HepG2 (cell line): ENCODE measurements around the gene VWA7. TPM values are rescaled to one million over a fixed set of nuclear protein-coding genes. Genes with fewer than 3 reads are reported as not detected.

Experiments used
- EP300 ChIP-seq, 3 experiments: sonication (generic) in 1 of 3; formaldehyde crosslinking in 1 of 3; IDR thresholded peaks; 2 replicates each; pipeline versions ENCODE4 v1.5.1 to v1.6.1; 2011 to 2020; ENCODE audit warnings: low read depth in 2 of 3, low read length in 2 of 3, borderline replicate concordance in 1 of 3, improper control_type of control experiment in 1 of 3, mild to moderate bottlenecking in 1 of 3, missing genetic modification reagents in 1 of 3, moderate library complexity in 1 of 3
- ETS1 ChIP-seq: sonication (generic); formaldehyde crosslinking; IDR thresholded peaks from 2 replicates; pipeline ENCODE4 v1.4.0; 2020; ENCODE audit warnings: missing genetic modification reagents
- FOXC1 ChIP-seq: sonication (generic); formaldehyde crosslinking; IDR thresholded peaks from 2 replicates; pipeline ENCODE4 v1.8.0; 2022; ENCODE audit warnings: mild to moderate bottlenecking, missing genetic modification reagents, borderline replicate concordance
- HIVEP1 ChIP-seq: sonication (generic); formaldehyde crosslinking; IDR thresholded peaks from 2 replicates; pipeline ENCODE4 v1.4.0; 2020; ENCODE audit warnings: mild to moderate bottlenecking, missing genetic modification reagents
- MYC ChIP-seq: sonication (generic); formaldehyde crosslinking; IDR thresholded peaks from 2 replicates; pipeline ENCODE4 v1.9.0; 2021; ENCODE audit warnings: missing genetic modification reagents, borderline replicate concordance
- PPARG ChIP-seq: conservative IDR thresholded peaks from 2 replicates; pipeline ENCODE4 v1.6.1; 2016; ENCODE audit warnings: missing biosample characterization, missing genetic modification reagents
- PRDM15 ChIP-seq: sonication (generic); formaldehyde crosslinking; IDR thresholded peaks from 2 replicates; pipeline ENCODE4 v1.4.0; 2020; ENCODE audit warnings: missing genetic modification reagents
- SAFB2 ChIP-seq: sonication (generic); formaldehyde crosslinking; IDR thresholded peaks from 2 replicates; pipeline ENCODE4 v1.5.1; 2020; ENCODE audit warnings: missing genetic modification reagents, low read depth, mild to moderate bottlenecking, borderline replicate concordance
- TFE3 ChIP-seq: IDR thresholded peaks from 2 replicates; pipeline ENCODE4 v1.6.1; 2016
- ZFP36L1 ChIP-seq: sonication (generic); formaldehyde crosslinking; IDR thresholded peaks from 2 replicates; pipeline ENCODE4 v1.8.0; 2022; ENCODE audit warnings: mild to moderate bottlenecking, missing genetic modification reagents, moderate library complexity
- ZFP90 ChIP-seq: sonication (generic); formaldehyde crosslinking; IDR thresholded peaks from 2 replicates; pipeline ENCODE4 v1.8.0; 2022; ENCODE audit warnings: missing genetic modification reagents, mild to moderate bottlenecking, inconsistent platforms, borderline replicate concordance
- ZNF335 ChIP-seq: sonication (generic); formaldehyde crosslinking; IDR thresholded peaks from 2 replicates; pipeline ENCODE4 v1.4.0; 2020; ENCODE audit warnings: missing genetic modification reagents
- ZNF33A ChIP-seq: sonication (generic); formaldehyde crosslinking; IDR thresholded peaks from 2 replicates; pipeline ENCODE4 v1.5.1; 2020; ENCODE audit warnings: missing genetic modification reagents, mild to moderate bottlenecking, moderate library complexity, borderline replicate concordance
- ZNF639 ChIP-seq: conservative IDR thresholded peaks from 2 replicates; pipeline ENCODE4 v1.6.1; 2018; ENCODE audit warnings: missing genetic modification reagents
- ZNF780A ChIP-seq: sonication (generic); formaldehyde crosslinking; IDR thresholded peaks from 2 replicates; pipeline ENCODE4 v1.8.0; 2022; ENCODE audit warnings: mild to moderate bottlenecking, missing genetic modification reagents, moderate library complexity
- polyA plus RNA-seq, 8 experiments: library from polyadenylated mRNA; depleted of rRNA in 3 of 8; stranded (reverse) in 7 of 8; unstranded in 1 of 8; fragments of >200 nt; fragmentation: Illumina TruSeq in 4 of 8; extraction: Trizol in 4 of 8; gene quantifications; 2 replicates each; pipeline versions ENCODE4 v1.2.1 to v1.2.3, GENCODE V29; 2011 to 2016; ENCODE audit warnings: low read depth in 4 of 8, missing spikeins in 1 of 8, mixed read lengths in 1 of 8; ENCODE audit not compliant: insufficient read depth in 1 of 8
- total RNA-seq, 5 experiments: library from RNA; depleted of rRNA; stranded (reverse); fragments of >200 nt; fragmentation: Illumina TruSeq; extraction: Trizol; gene quantifications; 2 replicates each; pipeline ENCODE4 v1.2.3, GENCODE V29; 2016; ENCODE audit warnings: low read depth in 1 of 5
- TF ChIP-seq, protein P1 (sequence below): sonication (generic); formaldehyde crosslinking; IDR thresholded peaks from 2 replicates; pipeline ENCODE4 v1.5.1; 2020; ENCODE audit warnings: missing genetic modification reagents, mild to moderate bottlenecking, borderline replicate concordance

Gene VWA7
- total and polyA plus RNA-seq, 2 of the 13 experiments (the other 11 are each of a cell fraction or from before 2014, with no cell fraction given): 0.86 to 3.3 TPM

- TF ChIP-seq ETS1 (CRISPR knock-in tag): no peak
- TF ChIP-seq EP300 (IDR thresholded peaks at IDR 0.05; ENCODE audit: low read depth in 2 of 2, low read length in 2 of 2): peak in 1 of 2 experiments; percentile 43; a peak in 2 of 4 replicates
- no peak; the same call in 1 of the 2 replicates for TF ChIP-seq EP300 (CRISPR knock-in tag; IDR thresholded peaks at IDR 0.05; ENCODE audit: borderline replicate concordance)
- TF ChIP-seq, protein P1, sequence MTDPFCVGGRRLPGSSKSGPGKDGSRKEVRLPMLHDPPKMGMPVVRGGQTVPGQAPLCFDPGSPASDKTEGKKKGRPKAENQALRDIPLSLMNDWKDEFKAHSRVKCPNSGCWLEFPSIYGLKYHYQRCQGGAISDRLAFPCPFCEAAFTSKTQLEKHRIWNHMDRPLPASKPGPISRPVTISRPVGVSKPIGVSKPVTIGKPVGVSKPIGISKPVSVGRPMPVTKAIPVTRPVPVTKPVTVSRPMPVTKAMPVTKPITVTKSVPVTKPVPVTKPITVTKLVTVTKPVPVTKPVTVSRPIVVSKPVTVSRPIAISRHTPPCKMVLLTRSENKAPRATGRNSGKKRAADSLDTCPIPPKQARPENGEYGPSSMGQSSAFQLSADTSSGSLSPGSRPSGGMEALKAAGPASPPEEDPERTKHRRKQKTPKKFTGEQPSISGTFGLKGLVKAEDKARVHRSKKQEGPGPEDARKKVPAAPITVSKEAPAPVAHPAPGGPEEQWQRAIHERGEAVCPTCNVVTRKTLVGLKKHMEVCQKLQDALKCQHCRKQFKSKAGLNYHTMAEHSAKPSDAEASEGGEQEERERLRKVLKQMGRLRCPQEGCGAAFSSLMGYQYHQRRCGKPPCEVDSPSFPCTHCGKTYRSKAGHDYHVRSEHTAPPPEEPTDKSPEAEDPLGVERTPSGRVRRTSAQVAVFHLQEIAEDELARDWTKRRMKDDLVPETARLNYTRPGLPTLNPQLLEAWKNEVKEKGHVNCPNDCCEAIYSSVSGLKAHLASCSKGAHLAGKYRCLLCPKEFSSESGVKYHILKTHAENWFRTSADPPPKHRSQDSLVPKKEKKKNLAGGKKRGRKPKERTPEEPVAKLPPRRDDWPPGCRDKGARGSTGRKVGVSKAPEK (CRISPR knock-in tag): peak; percentile 81; the same call in 1 of the 2 replicates
- 0 out of 2 replicates have a peak, but pooled peaks have one; percentile 47 for TF ChIP-seq PRDM15 (CRISPR knock-in tag)
- TF ChIP-seq MYC (CRISPR knock-in tag): peak; percentile 96
- peak; percentile 58; the same call in 1 of the 2 replicates for TF ChIP-seq ZFP90 (CRISPR knock-in tag)
- peak; percentile 74; the same call in 1 of the 2 replicates for TF ChIP-seq SAFB2 (CRISPR knock-in tag)
- TF ChIP-seq ZNF33A: peak; percentile 80; the same call in 1 of the 2 replicates
- peak; percentile 99 for TF ChIP-seq ZNF335 (CRISPR knock-in tag)
- peak; percentile 78 for TF ChIP-seq PPARG (CRISPR knock-in tag)
- TF ChIP-seq ZFP36L1 (CRISPR knock-in tag): peak; percentile 93
- peak; percentile 86; the same call in 1 of the 2 replicates for TF ChIP-seq ZNF639
- no peak; the same call in 1 of the 2 replicates for TF ChIP-seq ZNF780A
- peak; percentile 61; the same call in 1 of the 2 replicates for TF ChIP-seq FOXC1
- TF ChIP-seq HIVEP1: peak; percentile 97
- TF ChIP-seq TFE3 (CRISPR knock-in tag): peak; percentile 50; the same call in 1 of the 2 replicates
Observed at GRCh38 chr6:31806470-31807272, 29.5 kb upstream of the VWA7 start, which contains the start of gene LSM2 (continued).
